ENCODE data around the gene DPM1. TPM values are rescaled to one million over a fixed set of nuclear protein-coding genes. Genes with fewer than 3 reads are reported as not detected.

Gene DPM1
- total and polyA plus RNA-seq, 2 of the 8 experiments (the other 6 are each of a cell fraction or from before 2014, with no cell fraction given) = 42.3 to 57.0 TPM

DNA sequence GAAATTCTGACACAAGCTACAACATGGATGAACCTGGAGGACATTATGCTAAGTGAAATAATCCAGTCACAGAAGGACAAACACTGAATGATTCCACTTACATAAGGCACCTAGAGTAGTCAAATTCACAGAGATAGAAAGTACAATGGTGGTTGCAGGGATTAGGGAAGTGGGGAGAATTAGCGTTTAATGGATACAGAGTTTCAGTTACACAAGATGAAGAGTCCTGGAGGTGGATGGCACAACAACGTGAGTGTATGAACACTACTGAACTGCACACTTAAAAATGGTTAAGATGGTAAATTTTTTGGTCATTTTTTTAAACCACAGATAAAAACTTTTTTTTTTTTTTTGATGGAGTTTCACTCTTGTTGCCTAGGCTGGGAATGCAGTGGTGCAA, 25.0 kb upstream of the DPM1 start (continued):
- no peak for TF ChIP-seq NRF1 (IDR thresholded peaks at IDR 0.05; ENCODE audit: low read depth, low read length)
